A673 (cell line): ENCODE data around the gene SCAMP4. TPM values are rescaled to one million over a fixed set of nuclear protein-coding genes. Genes with fewer than 3 reads are reported as not detected.
A peak's percentile ranks its signal among the peaks of the same experiment; 100 is the strongest.

Source experiments
- BruUV-seq: library from RNA; stranded (reverse); fragments of 400-500 nt; replicated peaks from 2 replicates; lab custom pipeline; 2021; lab: Mats Ljungman, UMichigan
- CTCF ChIA-PET: fragments of 300-600 bp; sonication (Branson Sonifier 250); formaldehyde crosslinking; loops from one replicate; lab custom pipeline; 2022; ENCODE audit warnings: antibody characterized with exemption; lab: Charles Lee
- POLR2A ChIA-PET: fragments of 300-600 bp; sonication (Branson Sonifier 250); formaldehyde crosslinking; loops from one replicate; lab custom pipeline; 2022; ENCODE audit warnings: antibody characterized with exemption; ENCODE audit not compliant: low non-redundant PET; lab: Charles Lee
- DNase-seq: peaks from one replicate; pipeline ENCODE4 v3.0.0-alpha.2; 2015; ENCODE audit warnings: low spot score
- H3K27ac ChIP-seq: fragments of 200-600 bp; sonication (generic); 2 replicates; pipeline ENCODE4 v1.5.1; 2016; ENCODE audit warnings: mixed run types, low read depth, mild to moderate bottlenecking, mixed read lengths, antibody characterized with exemption, low read length; ENCODE audit not compliant: poor library complexity, severe bottlenecking
- H3K27me3 ChIP-seq: fragments of 200-600 bp; sonication (generic); replicated peaks from 2 replicates; pipeline ENCODE4 v1.6.1; 2017; ENCODE audit warnings: mixed run types, low read depth, mild to moderate bottlenecking, mixed read lengths, antibody characterized with exemption, low read length; ENCODE audit not compliant: insufficient read depth, poor library complexity
- H3K36me3 ChIP-seq: fragments of 200-600 bp; sonication (generic); 2 replicates; pipeline ENCODE4 v1.6.1; 2016; ENCODE audit warnings: mixed run types, mild to moderate bottlenecking, mixed read lengths, antibody characterized with exemption, low read length; ENCODE audit not compliant: insufficient read depth, poor library complexity, severe bottlenecking
- H3K4me1 ChIP-seq: fragments of 200-600 bp; sonication (generic); 2 replicates; pipeline ENCODE4 v1.6.1; 2017; ENCODE audit warnings: mixed run types, mild to moderate bottlenecking, mixed read lengths, antibody characterized with exemption, low read length; ENCODE audit not compliant: insufficient read depth, poor library complexity, severe bottlenecking
- H3K4me3 ChIP-seq: fragments of 200-600 bp; sonication (generic); 2 replicates; pipeline ENCODE4 v1.5.1; 2016; ENCODE audit warnings: low read depth, mixed run types, mild to moderate bottlenecking, mixed read lengths, low read length; ENCODE audit not compliant: poor library complexity, severe bottlenecking
- H3K9me3 ChIP-seq: fragments of 200-600 bp; sonication (generic); 2 replicates; pipeline ENCODE4 v1.6.1; 2016; ENCODE audit warnings: mixed run types, low read depth, mild to moderate bottlenecking, mixed read lengths, antibody characterized with exemption, low read length; ENCODE audit not compliant: poor library complexity, severe bottlenecking
- CTCF ChIP-seq: fragments of 300-800, 200-600 bp; sonication (generic); conservative IDR thresholded peaks from 2 replicates; pipeline ENCODE4 v1.5.1; 2017; ENCODE audit warnings: low read depth, mild to moderate bottlenecking, antibody characterized with exemption, low read length, moderate library complexity, mixed read lengths
- EZH2 ChIP-seq: fragments of 200-600 bp; sonication (generic); IDR thresholded peaks from 2 replicates; pipeline ENCODE4 v1.6.1; 2017; ENCODE audit warnings: borderline replicate concordance, low read depth, mild to moderate bottlenecking, mixed read lengths, antibody characterized with exemption, low read length; ENCODE audit not compliant: poor library complexity, severe bottlenecking
- intact Hi-C: fragments of 100-400 bp; cut with micrococcal nuclease; formaldehyde crosslinking; loops from one replicate; pipeline ENCODE4 v1.10.0; 2022; ENCODE audit not compliant: unreplicated experiment
- total RNA-seq: library from RNA; stranded (reverse); gene quantifications from 2 replicates; pipeline ENCODE4 v1.2.3, GENCODE V29; 2021

SCAMP4 gene
- total RNA-seq, 1 experiment from 2014 or later = 88.4 TPM

DNA sequence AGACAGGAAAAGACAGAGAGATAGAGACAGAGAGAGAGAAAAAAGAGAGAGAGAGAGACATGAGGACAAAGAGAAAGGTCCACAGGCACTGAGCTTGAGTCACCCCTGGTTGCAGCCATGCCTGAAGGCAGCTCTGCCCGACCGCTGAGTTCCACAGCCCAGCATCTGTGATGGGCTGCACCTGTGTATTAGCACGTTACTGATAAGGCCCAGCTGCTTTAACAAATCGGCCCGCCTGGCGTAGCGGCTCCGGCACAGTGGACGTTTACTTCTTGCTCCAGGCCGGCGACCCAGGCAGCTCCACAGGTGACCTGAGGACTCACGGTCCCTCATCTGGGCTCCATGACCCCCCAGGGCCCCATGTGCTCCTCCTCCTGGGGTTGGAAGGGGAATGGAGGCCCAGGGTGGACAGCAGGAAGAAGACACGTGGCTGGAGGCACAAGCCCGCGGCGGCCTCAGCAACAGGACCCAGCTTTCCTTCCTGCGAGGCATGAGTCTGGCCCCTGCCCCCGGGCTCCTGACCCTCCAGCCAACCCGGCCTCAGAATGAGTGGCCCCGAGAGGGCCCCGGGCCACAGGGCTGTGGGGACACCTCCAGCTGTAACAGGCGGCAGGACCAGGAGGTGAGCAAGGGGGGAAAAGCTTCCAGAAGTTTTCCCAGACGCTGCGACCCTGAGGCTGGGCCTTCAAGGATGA, 31.9 kb downstream of the SCAMP4 start:
- ChIA-PET POLR2A (interaction anchor here (0.6 kb wide), 1 partner anchor 42 kb away, joined by 3 read pairs; no protein-coding TSS in a partner anchor), CTCF (no interaction called here)
- no peak for DNase-seq
- H3K27ac ChIP-seq = no peak overlapping the region
- intact Hi-C loops = no loop called here
- H3K4me1 ChIP-seq = peaks cover 18% of the 10 kb centered on the region
- no peaks in the 10 kb centered on the region for H3K36me3 ChIP-seq
- no peak for TF ChIP-seq CTCF
- TF ChIP-seq EZH2 = no peak
- H3K27me3 ChIP-seq = no peaks in the 10 kb centered on the region
- H3K4me3 ChIP-seq = no peak overlapping the region
- BruUV-seq = no TSS peak
- H3K9me3 ChIP-seq = no peaks in the 10 kb centered on the region

GRCh38 chr19:1938071-1938470, 32.9 kb downstream of the SCAMP4 start:
- peak overlapping the region; percentile 42 for H3K27ac ChIP-seq
- ChIA-PET CTCF (no interaction called here), POLR2A (no interaction called here)
- no peaks in the 10 kb centered on the region for H3K9me3 ChIP-seq
- no peaks in the 10 kb centered on the region for H3K36me3 ChIP-seq
- peaks cover 20% of the 10 kb centered on the region for H3K4me1 ChIP-seq
- peak; percentile 75 for DNase-seq
- BruUV-seq = no TSS peak
- TF ChIP-seq EZH2 = no peak
- no peak for TF ChIP-seq CTCF
- no peak overlapping the region for H3K4me3 ChIP-seq
- no peaks in the 10 kb centered on the region for H3K27me3 ChIP-seq
- intact Hi-C loops = no loop called here

DNA sequence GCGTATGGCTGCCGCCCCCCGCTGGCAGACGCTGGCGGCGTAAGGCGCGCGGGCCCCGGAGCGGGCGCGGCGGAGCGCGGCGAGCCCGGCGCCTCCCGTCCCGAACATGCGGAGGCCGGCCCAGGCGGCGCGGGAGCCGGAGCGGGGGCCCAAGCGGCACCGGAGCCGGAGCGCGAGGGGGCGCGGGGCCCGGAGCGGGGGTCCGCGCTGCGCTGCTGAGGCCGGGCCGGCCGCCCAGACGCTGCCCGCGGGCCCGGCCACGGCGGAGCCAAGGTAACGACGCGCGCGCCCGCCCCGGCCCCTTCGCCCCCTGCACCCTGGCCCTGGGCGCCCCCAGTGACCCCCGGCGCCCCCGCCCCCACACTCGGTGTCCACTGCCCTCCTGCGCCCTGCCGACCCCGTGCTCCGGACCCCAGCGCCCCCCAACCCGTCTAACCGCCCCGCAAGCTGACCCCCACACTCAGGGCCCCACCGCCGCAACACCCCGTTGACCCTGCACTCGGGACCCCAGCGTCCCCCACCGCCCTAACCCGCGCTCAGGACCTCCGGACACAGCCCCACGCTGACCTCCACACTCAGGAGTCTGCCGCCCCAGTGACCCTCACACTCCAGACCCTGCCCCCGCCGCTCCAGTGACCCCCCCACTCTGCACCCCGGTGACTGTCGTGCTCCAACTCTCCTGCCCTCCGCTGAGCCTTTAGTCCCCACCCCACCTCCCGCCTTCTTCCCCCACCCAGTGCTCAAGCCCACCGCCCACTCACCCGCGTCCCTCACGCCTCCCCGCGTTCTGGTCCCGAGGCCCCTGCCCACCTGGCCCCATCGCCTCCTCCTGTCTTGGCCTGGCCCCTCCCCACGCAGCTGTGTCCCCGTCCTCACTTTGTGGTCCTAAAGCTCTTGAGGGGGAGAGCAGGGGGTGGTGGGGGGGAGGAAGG, 36.2 kb downstream of the SCAMP4 start, which contains the start of gene CSNK1G2:
Gene CSNK1G2 (plus strand): TSS at position 27 of the 932 bp plus-strand sequence. CDS start 28,601 bp downstream, outside the sequence.
- TF ChIP-seq EZH2 (no peak), CTCF (no peak)
- peaks cover 34% of the 10 kb centered on the region for H3K4me1 ChIP-seq
- BruUV-seq = no TSS peak
- H3K4me3 ChIP-seq = peak within 1 kb of the TSS; percentile 84
- ChIA-PET POLR2A (no interaction called here), CTCF (interaction anchor here (0.6 kb wide), 1 partner anchor 82 kb away, joined by 7 read pairs; no protein-coding TSS in a partner anchor)
- no peaks in the 10 kb centered on the region for H3K27me3 ChIP-seq
- H3K27ac ChIP-seq = peak within 1 kb of the TSS; percentile 98
- intact Hi-C loops = no loop called here
- no peak for DNase-seq
- no peaks in the 10 kb centered on the region for H3K9me3 ChIP-seq
- no peaks in the 10 kb centered on the region for H3K36me3 ChIP-seq
